D341Med (cell line): ENCODE results near the gene CHAC1.
"Not testable (repeated sequence)": the region's sequence is repeated elsewhere in the genome, so short reads cannot be mapped to it uniquely, and the experiment has no call there.

Experiments used
- DNase-seq: peaks from one replicate; pipeline ENCODE4 v3.0.0; 2012; ENCODE audit warnings: low spot score

The CHAC1 gene

GRCh38 chr15:40957581-40958051 is 4.3 kb downstream of the CHAC1 start:
- no peak for DNase-seq

GRCh38 chr15:40958146-40958545 is 4.9 kb downstream of the CHAC1 start:
- DNase-seq, result no peak

- no peak for DNase-seq
Observed at GRCh38 chr15:40958723-40959122, 5.5 kb downstream of the CHAC1 start.

- no peak for DNase-seq
Observed at GRCh38 chr15:40959331-40960141, 6.3 kb downstream of the CHAC1 start.

- no peak for DNase-seq
Observed at GRCh38 chr15:40960151-40960885, 7.0 kb downstream of the CHAC1 start.

GRCh38 chr15:40960925-40961324 is 7.7 kb downstream of the CHAC1 start:
- no peak for DNase-seq

GRCh38 chr15:40961740-40962139 is 8.5 kb downstream of the CHAC1 start:
- not testable (repeated sequence) for DNase-seq

- not testable (repeated sequence) for DNase-seq
Observed at GRCh38 chr15:40962317-40962716, 9.0 kb downstream of the CHAC1 start.

- no peak for DNase-seq
Observed at GRCh38 chr15:40963201-40963600, 9.9 kb downstream of the CHAC1 start.

GRCh38 chr15:40964006-40964405 is 10.7 kb downstream of the CHAC1 start:
- DNase-seq, result no peak

GRCh38 chr15:40964634-40965033 is 11.4 kb downstream of the CHAC1 start:
- DNase-seq, result no peak

- DNase-seq, result no peak
Observed at GRCh38 chr15:40968290-40969085, 15.2 kb downstream of the CHAC1 start.

GRCh38 chr15:40969363-40969762 is 16.1 kb downstream of the CHAC1 start:
- no peak for DNase-seq

- DNase-seq, result no peak
Observed at GRCh38 chr15:40974879-40975278, 21.6 kb downstream of the CHAC1 start.

- no peak for DNase-seq
Observed at GRCh38 chr15:40976819-40977218, 23.5 kb downstream of the CHAC1 start.

GRCh38 chr15:40978141-40978540 is 24.9 kb downstream of the CHAC1 start:
- no peak for DNase-seq

GRCh38 chr15:40978562-40978961 is 25.3 kb downstream of the CHAC1 start:
- no peak for DNase-seq

- DNase-seq, result no peak
Observed at GRCh38 chr15:40981186-40981585, 27.9 kb downstream of the CHAC1 start.

- DNase-seq, result no peak
Observed at GRCh38 chr15:40982855-40983254, 29.6 kb downstream of the CHAC1 start.

- no peak for DNase-seq
Observed at GRCh38 chr15:40984406-40984805, 31.1 kb downstream of the CHAC1 start.

GRCh38 chr15:40984964-40985363 is 31.7 kb downstream of the CHAC1 start:
- DNase-seq, result no peak

- no peak for DNase-seq
Observed at GRCh38 chr15:40985541-40986330, 32.5 kb downstream of the CHAC1 start.
